HepG2 (cell line): ENCODE data around the gene LDB3. TPM values are rescaled to one million over a fixed set of nuclear protein-coding genes. Genes with fewer than 3 reads are reported as not detected.

ENCODE experiments used
- ATAC-seq: fragments of 200-7000 bp; cut with Tn5 transposase; 3 replicates; pipeline ENCODE4 v1.9.1; 2020; ENCODE audit warnings: mild to moderate bottlenecking, moderate library complexity
- BruUV-seq: library from RNA; stranded (reverse); fragments of 400-500 nt; replicated peaks from 2 replicates; lab custom pipeline; 2021; lab: Mats Ljungman, UMichigan
- CTCF ChIA-PET: fragments of 300-600 bp; formaldehyde crosslinking; extraction: SDS; loops from one replicate; lab custom pipeline; 2021; ENCODE audit warnings: low total read pairs, inconsistent platforms, low intra/inter-chr PET ratio; lab: Yijun Ruan, JAX
- POLR2A ChIA-PET: fragments of 350-600 bp; sonication (Branson Sonifier 250); formaldehyde crosslinking; loops from one replicate; lab custom pipeline; 2020; ENCODE audit warnings: antibody characterized with exemption, inconsistent platforms; lab: Yijun Ruan, JAX
- DNase-seq: peaks from one replicate; pipeline ENCODE4 v3.0.0-alpha.2; 2015; ENCODE audit warnings: low spot score
- FAIRE-seq: peaks from 3 replicates; lab custom pipeline; 2011; peaks lifted over from hg19 to GRCh38; lab: Jason Lieb, UNC
- H2AFZ ChIP-seq: one replicate; pipeline ENCODE4 v1.6.1; 2011; ENCODE audit warnings: low read length, inconsistent platforms
- H3K27ac ChIP-seq: fragments of 300-600 bp; 3 replicates; pipeline ENCODE4 v1.8.0; 2011; ENCODE audit warnings: mixed run types, mild to moderate bottlenecking, mixed read lengths, low read length, inconsistent platforms; ENCODE audit not compliant: insufficient read depth; ENCODE audit errors: extremely low read length
- H3K27me3 ChIP-seq, 2 experiments: fragments of 200-600 bp in 1 of 2; 2 replicates in 1 of 2; 3 replicates in 1 of 2; pipeline versions ENCODE4 v1.6.0 to v1.8.0; 2011; ENCODE audit warnings: low read length in 2 of 2, mild to moderate bottlenecking in 2 of 2, moderate library complexity in 2 of 2, inconsistent platforms in 1 of 2; ENCODE audit not compliant: insufficient read depth in 2 of 2, control insufficient read depth in 1 of 2
- H3K36me3 ChIP-seq, 2 experiments: fragments of 200-600 bp in 1 of 2; replicated peaks in 1 of 2; 2 replicates in 1 of 2; 3 replicates in 1 of 2; pipeline versions ENCODE4 v1.5.1 to v1.8.0; 2011; ENCODE audit warnings: low read length in 2 of 2, inconsistent platforms in 1 of 2; ENCODE audit not compliant: insufficient read depth in 2 of 2, control insufficient read depth in 1 of 2
- H3K4me1 ChIP-seq: 2 replicates; pipeline ENCODE4 v1.5.1; 2012; ENCODE audit warnings: low read length, inconsistent platforms; ENCODE audit not compliant: insufficient read depth
- H3K4me2 ChIP-seq: 2 replicates; pipeline ENCODE4 v1.6.0; 2011; ENCODE audit warnings: low read depth, low read length, inconsistent platforms
- H3K4me3 ChIP-seq, 3 experiments: fragments of 200-600 bp in 1 of 3; sonication (generic), shearing (Covaris generic) in 1 of 3; replicated peaks in 1 of 3; 2 replicates each; pipeline ENCODE4 v1.5.1; 2011 to 2016; ENCODE audit warnings: low read length in 3 of 3, inconsistent platforms in 2 of 3, low read depth in 2 of 3, mild to moderate bottlenecking in 2 of 3, control low read depth in 1 of 3, mixed read lengths in 1 of 3; ENCODE audit not compliant: insufficient read depth in 1 of 3
- H3K79me2 ChIP-seq: one replicate; pipeline ENCODE4 v1.6.1; 2011; ENCODE audit warnings: low read length, inconsistent platforms; ENCODE audit not compliant: insufficient read depth
- H3K9ac ChIP-seq: 2 replicates; pipeline ENCODE4 v1.6.0; 2011; ENCODE audit warnings: mild to moderate bottlenecking, low read depth, low read length, inconsistent platforms; ENCODE audit not compliant: insufficient read depth
- H3K9me3 ChIP-seq: 2 replicates; pipeline ENCODE4 v1.5.1; 2012; ENCODE audit warnings: mild to moderate bottlenecking, low read length
- H4K20me1 ChIP-seq: 2 replicates; pipeline ENCODE4 v1.6.0; 2011; ENCODE audit warnings: inconsistent platforms, mild to moderate bottlenecking, low read length, moderate library complexity; ENCODE audit not compliant: insufficient read depth
- KLF15 ChIP-seq: sonication (generic); formaldehyde crosslinking; IDR thresholded peaks from 2 replicates; pipeline ENCODE4 v1.8.1; 2023; ENCODE audit warnings: borderline replicate concordance, mild to moderate bottlenecking, inconsistent platforms, missing genetic modification reagents, mixed read lengths
- NFYB ChIP-seq: sonication (generic); formaldehyde crosslinking; IDR thresholded peaks from 2 replicates; pipeline ENCODE4 v1.4.0; 2020; ENCODE audit warnings: missing genetic modification reagents
- RAD51 ChIP-seq: fragments of 450-650 bp; IDR thresholded peaks from 2 replicates; pipeline ENCODE4 v1.6.1; 2016; ENCODE audit warnings: borderline replicate concordance
- SMARCE1 ChIP-seq: fragments of 450-650 bp; IDR thresholded peaks from 2 replicates; pipeline ENCODE4 v1.6.1; 2017; ENCODE audit warnings: borderline replicate concordance
- SOX5 ChIP-seq: IDR thresholded peaks from 2 replicates; pipeline ENCODE4 v1.6.1; 2016; ENCODE audit warnings: borderline replicate concordance
- SP5 ChIP-seq: IDR thresholded peaks from 2 replicates; pipeline ENCODE4 v1.6.1; 2016; ENCODE audit warnings: low read depth, borderline replicate concordance
- ZFAT ChIP-seq: sonication (generic); formaldehyde crosslinking; conservative IDR thresholded peaks from 2 replicates; pipeline ENCODE4 v1.8.1; 2023; ENCODE audit warnings: missing genetic modification reagents, inconsistent platforms
- ZFP90 ChIP-seq: sonication (generic); formaldehyde crosslinking; IDR thresholded peaks from 2 replicates; pipeline ENCODE4 v1.8.0; 2022; ENCODE audit warnings: missing genetic modification reagents, mild to moderate bottlenecking, inconsistent platforms, borderline replicate concordance
- ZIK1 ChIP-seq: sonication (generic); formaldehyde crosslinking; IDR thresholded peaks from 2 replicates; pipeline ENCODE4 v1.5.0; 2020; ENCODE audit warnings: mild to moderate bottlenecking, low read depth, missing genetic modification reagents, borderline replicate concordance
- ZNF407 ChIP-seq: sonication (generic); formaldehyde crosslinking; IDR thresholded peaks from one replicate; pipeline ENCODE4 v1.5.1; 2020; ENCODE audit warnings: mild to moderate bottlenecking, missing genetic modification reagents; ENCODE audit errors: not compliant biosample characterization
- WGBS: methylation state at CpG from one replicate; pipeline ENCODE4 v1.1.6; 2017; ENCODE audit warnings: low lambda C conversion rate; 5-methylcytosine and 5-hydroxymethylcytosine counted together
- in situ Hi-C: cut with HindIII; loops from 2 replicates; pipeline ENCODE4 v1.10.0; 2017; ENCODE audit warnings: low pct_unique_long_range_greater_than_20kb; ENCODE audit not compliant: extremely low pct_ligation_motif_present
- intact Hi-C: fragments of 100-400 bp; cut with micrococcal nuclease; formaldehyde crosslinking; loops from one replicate; pipeline ENCODE4 v1.10.0; 2022; ENCODE audit not compliant: unreplicated experiment
- polyA plus RNA-seq, 8 experiments: library from polyadenylated mRNA; depleted of rRNA in 3 of 8; stranded (reverse) in 7 of 8; unstranded in 1 of 8; fragments of >200 nt; fragmentation: Illumina TruSeq in 4 of 8; extraction: Trizol in 4 of 8; gene quantifications; 2 replicates each; pipeline versions ENCODE4 v1.2.1 to v1.2.3, GENCODE V29; 2011 to 2016; ENCODE audit warnings: low read depth in 4 of 8, missing spikeins in 1 of 8, mixed read lengths in 1 of 8; ENCODE audit not compliant: insufficient read depth in 1 of 8
- total RNA-seq, 5 experiments: library from RNA; depleted of rRNA; stranded (reverse); fragments of >200 nt; fragmentation: Illumina TruSeq; extraction: Trizol; gene quantifications; 2 replicates each; pipeline ENCODE4 v1.2.3, GENCODE V29; 2016; ENCODE audit warnings: low read depth in 1 of 5
- TF ChIP-seq, protein P1 (sequence below): sonication (generic); formaldehyde crosslinking; IDR thresholded peaks from 2 replicates; pipeline ENCODE4 v1.5.0; 2020; ENCODE audit warnings: missing genetic modification reagents
- TF ChIP-seq, protein P2 (sequence below): sonication (generic); formaldehyde crosslinking; IDR thresholded peaks from 2 replicates; pipeline ENCODE4 v1.5.0; 2020; ENCODE audit warnings: missing genetic modification reagents
- TF ChIP-seq, protein P3 (sequence below): sonication (generic); formaldehyde crosslinking; IDR thresholded peaks from 2 replicates; pipeline ENCODE4 v1.4.0; 2020; ENCODE audit warnings: mild to moderate bottlenecking, missing genetic modification reagents, borderline replicate concordance

Gene LDB3
- total and polyA plus RNA-seq, 2 of the 13 experiments (the other 11 are each of a cell fraction or from before 2014, with no cell fraction given) = not detected

DNA sequence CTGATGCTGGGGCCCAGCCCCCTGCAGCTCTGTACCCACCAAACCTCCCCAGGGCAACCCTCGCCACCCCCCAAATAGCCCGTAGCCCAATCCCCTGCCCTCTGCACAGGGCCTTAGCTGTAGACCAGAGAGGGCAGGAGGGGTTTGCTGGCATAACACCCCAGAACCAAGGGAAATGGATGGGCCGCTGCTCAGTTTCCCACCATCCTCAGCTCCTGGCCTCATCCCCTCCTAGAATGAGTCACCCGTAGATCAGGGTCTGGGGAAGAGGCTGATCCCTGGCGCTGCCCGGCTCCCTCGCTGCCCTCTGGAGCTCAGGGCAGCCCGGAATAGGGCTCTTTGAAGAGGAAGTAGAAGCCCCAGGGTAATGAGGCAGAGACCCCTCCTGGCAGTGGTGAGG is 31.2 kb downstream of the LDB3 start:
- no peaks in the 10 kb centered on the region for H3K4me1 ChIP-seq
- BruUV-seq = no TSS peak
- in situ Hi-C loops = loop anchor here (5.0 kb wide), 1 partner anchor 203 kb away; no protein-coding TSS in a partner anchor
- H3K36me3 ChIP-seq = no peaks in the 10 kb centered on the region
- no peak overlapping the region for H3K27ac ChIP-seq
- H3K4me3 ChIP-seq = no peak overlapping the region
- no peak for DNase-seq
- no peak overlapping the region for H3K9ac ChIP-seq
- 40% methylated on average over 4 of the region's 8 CpGs for WGBS
- ChIA-PET POLR2A (no interaction called here), CTCF (no interaction called here)
- FAIRE-seq = no peak
- H3K27me3 ChIP-seq = peaks cover 4 to 38% of the 10 kb centered on the region in 2 experiments; a peak in 3 of 5 replicates
- H2AFZ ChIP-seq = no peak overlapping the region
- no peaks in the 10 kb centered on the region for H4K20me1 ChIP-seq
- intact Hi-C loops = no loop called here
- ATAC-seq = no peak
- no peaks in the 10 kb centered on the region for H3K79me2 ChIP-seq
- H3K9me3 ChIP-seq = no peaks in the 10 kb centered on the region
- H3K4me2 ChIP-seq = no peak overlapping the region
- TF ChIP-seq, protein P1, sequence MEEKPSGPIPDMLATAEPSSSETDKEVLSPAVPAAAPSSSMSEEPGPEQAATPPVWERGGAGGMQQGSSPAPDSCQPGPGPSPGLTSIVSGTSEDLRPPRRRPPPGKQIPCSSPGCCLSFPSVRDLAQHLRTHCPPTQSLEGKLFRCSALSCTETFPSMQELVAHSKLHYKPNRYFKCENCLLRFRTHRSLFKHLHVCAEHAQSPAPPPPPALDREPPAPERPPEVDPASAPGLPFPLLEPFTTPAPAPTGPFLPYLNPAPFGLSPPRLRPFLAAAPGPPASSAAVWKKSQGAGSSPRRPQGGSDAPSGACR (CRISPR knock-in tag) = no peak
- TF ChIP-seq SOX5 (CRISPR knock-in tag) (no peak), SP5 (CRISPR knock-in tag) (no peak), ZFP90 (CRISPR knock-in tag) (no peak), SMARCE1 (no peak), RAD51 (no peak), NFYB (CRISPR knock-in tag) (no peak), KLF15 (CRISPR knock-in tag) (no peak), ZNF407 (CRISPR knock-in tag) (no peak), ZFAT (CRISPR knock-in tag) (no peak), ZIK1 (CRISPR knock-in tag) (no peak)
- TF ChIP-seq, protein P2, sequence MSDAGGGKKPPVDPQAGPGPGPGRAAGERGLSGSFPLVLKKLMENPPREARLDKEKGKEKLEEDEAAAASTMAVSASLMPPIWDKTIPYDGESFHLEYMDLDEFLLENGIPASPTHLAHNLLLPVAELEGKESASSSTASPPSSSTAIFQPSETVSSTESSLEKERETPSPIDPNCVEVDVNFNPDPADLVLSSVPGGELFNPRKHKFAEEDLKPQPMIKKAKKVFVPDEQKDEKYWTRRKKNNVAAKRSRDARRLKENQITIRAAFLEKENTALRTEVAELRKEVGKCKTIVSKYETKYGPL (CRISPR knock-in tag) = no peak
- TF ChIP-seq, protein P3, sequence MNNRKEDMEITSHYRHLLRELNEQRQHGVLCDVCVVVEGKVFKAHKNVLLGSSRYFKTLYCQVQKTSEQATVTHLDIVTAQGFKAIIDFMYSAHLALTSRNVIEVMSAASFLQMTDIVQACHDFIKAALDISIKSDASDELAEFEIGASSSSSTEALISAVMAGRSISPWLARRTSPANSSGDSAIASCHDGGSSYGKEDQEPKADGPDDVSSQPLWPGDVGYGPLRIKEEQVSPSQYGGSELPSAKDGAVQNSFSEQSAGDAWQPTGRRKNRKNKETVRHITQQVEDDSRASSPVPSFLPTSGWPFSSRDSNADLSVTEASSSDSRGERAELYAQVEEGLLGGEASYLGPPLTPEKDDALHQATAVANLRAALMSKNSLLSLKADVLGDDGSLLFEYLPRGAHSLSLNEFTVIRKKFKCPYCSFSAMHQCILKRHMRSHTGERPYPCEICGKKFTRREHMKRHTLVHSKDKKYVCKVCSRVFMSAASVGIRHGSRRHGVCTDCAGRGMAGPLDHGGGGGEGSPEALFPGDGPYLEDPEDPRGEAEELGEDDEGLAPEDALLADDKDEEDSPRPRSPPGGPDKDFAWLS (CRISPR knock-in tag) = no peak
